K562 (cell line): ENCODE data around the gene FRMD4A. TPM values are rescaled to one million over a fixed set of nuclear protein-coding genes. Genes with fewer than 3 reads are reported as not detected.

Experiments used
- MAFG ChIP-seq: fragments of 450-650 bp; conservative IDR thresholded peaks from 2 replicates; pipeline ENCODE4 v1.6.1; 2016; ENCODE audit warnings: missing genetic modification characterization, missing compliant biosample characterization
- MYBL2 ChIP-seq, 2 experiments: fragments of 450-650 bp in 1 of 2; sonication (generic) in 1 of 2; formaldehyde crosslinking in 1 of 2; IDR thresholded peaks; 2 replicates each; pipeline versions ENCODE4 v1.6.1 to v1.8.1; 2017 to 2022; ENCODE audit warnings: borderline replicate concordance in 1 of 2, inconsistent platforms in 1 of 2, low read depth in 1 of 2, mild to moderate bottlenecking in 1 of 2, missing genetic modification reagents in 1 of 2, moderate library complexity in 1 of 2
- NFIX ChIP-seq: fragments of 250-450 bp; sonication (Bioruptor Pico); IDR thresholded peaks from 2 replicates; pipeline ENCODE4 v1.4.0; 2020; ENCODE audit warnings: low read depth, mild to moderate bottlenecking, moderate library complexity
- POLR2H ChIP-seq: IDR thresholded peaks from 2 replicates; pipeline ENCODE4 v1.6.1; 2016; ENCODE audit warnings: missing genetic modification characterization, low read depth, mild to moderate bottlenecking, control low read depth, missing compliant biosample characterization, moderate library complexity
- STAG1 ChIP-seq: sonication (generic); formaldehyde crosslinking; IDR thresholded peaks from 2 replicates; pipeline ENCODE4 v1.5.0; 2020; ENCODE audit warnings: missing genetic modification reagents, borderline replicate concordance
- polyA plus RNA-seq, 8 experiments: library from polyadenylated mRNA; depleted of rRNA in 4 of 8; stranded (reverse) in 5 of 8; unstranded in 3 of 8; fragments of >200 nt; fragmentation: Nextera tagmentation in 2 of 8; fragmentation: Illumina TruSeq in 1 of 8; extraction: Ambion mirVana in 2 of 8; extraction: Trizol in 1 of 8; gene quantifications; 2 replicates each; pipeline versions ENCODE4 v1.2.1 to v1.2.3, GENCODE V29; 2011 to 2014; ENCODE audit warnings: inconsistent platforms in 1 of 8, missing spikeins in 1 of 8
- total RNA-seq, 7 experiments: library from RNA; depleted of rRNA in 6 of 7; stranded (reverse); fragments of >200 nt in 6 of 7; fragmentation: Illumina TruSeq in 2 of 7; extraction: Trizol in 2 of 7; gene quantifications; 2 replicates each; pipeline versions ENCODE4 v1.2.1 to v1.2.3, GENCODE V29; 2011 to 2021; ENCODE audit warnings: low replicate concordance in 1 of 7
- TF ChIP-seq, protein P1 (sequence below): sonication (generic); formaldehyde crosslinking; IDR thresholded peaks from 2 replicates; pipeline ENCODE4 v1.8.0; 2022; ENCODE audit warnings: missing genetic modification reagents, mild to moderate bottlenecking, borderline replicate concordance
- TF ChIP-seq, protein P2 (sequence below): fragments of 450-650 bp; IDR thresholded peaks from 2 replicates; pipeline ENCODE4 v1.6.1; 2016; ENCODE audit warnings: mild to moderate bottlenecking, moderate library complexity

Gene FRMD4A
- total and polyA plus RNA-seq, 9 of the 15 experiments (the other 6 are each of a cell fraction or from before 2014, with no cell fraction given), result 0.80 to 5.2 (median 3.0) TPM

DNA sequence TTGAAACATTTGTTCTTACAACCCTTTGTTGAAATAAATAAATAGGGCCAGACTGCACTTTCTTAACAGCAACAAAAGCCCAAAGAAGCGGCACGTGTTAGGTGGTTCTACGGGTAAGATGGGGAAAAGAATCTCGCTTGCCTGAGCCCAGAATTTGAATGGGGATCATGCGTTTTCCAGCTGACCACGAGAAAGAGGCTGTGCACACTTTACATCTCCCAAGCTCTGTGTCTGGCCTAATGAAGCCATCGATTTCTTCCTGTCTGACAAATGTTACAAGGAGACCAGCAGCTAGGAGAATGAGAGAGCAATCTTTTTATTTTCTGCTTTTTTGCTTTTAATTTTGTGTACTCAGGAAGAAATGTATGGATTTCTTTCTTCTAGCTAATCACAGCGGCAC, 52.2 kb downstream of the FRMD4A start (continued):
- TF ChIP-seq, protein P1, sequence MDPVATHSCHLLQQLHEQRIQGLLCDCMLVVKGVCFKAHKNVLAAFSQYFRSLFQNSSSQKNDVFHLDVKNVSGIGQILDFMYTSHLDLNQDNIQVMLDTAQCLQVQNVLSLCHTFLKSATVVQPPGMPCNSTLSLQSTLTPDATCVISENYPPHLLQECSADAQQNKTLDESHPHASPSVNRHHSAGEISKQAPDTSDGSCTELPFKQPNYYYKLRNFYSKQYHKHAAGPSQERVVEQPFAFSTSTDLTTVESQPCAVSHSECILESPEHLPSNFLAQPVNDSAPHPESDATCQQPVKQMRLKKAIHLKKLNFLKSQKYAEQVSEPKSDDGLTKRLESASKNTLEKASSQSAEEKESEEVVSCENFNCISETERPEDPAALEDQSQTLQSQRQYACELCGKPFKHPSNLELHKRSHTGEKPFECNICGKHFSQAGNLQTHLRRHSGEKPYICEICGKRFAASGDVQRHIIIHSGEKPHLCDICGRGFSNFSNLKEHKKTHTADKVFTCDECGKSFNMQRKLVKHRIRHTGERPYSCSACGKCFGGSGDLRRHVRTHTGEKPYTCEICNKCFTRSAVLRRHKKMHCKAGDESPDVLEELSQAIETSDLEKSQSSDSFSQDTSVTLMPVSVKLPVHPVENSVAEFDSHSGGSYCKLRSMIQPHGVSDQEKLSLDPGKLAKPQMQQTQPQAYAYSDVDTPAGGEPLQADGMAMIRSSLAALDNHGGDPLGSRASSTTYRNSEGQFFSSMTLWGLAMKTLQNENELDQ (CRISPR knock-in tag), result no peak
- TF ChIP-seq MAFG (tag), result no peak
- TF ChIP-seq, protein P2, sequence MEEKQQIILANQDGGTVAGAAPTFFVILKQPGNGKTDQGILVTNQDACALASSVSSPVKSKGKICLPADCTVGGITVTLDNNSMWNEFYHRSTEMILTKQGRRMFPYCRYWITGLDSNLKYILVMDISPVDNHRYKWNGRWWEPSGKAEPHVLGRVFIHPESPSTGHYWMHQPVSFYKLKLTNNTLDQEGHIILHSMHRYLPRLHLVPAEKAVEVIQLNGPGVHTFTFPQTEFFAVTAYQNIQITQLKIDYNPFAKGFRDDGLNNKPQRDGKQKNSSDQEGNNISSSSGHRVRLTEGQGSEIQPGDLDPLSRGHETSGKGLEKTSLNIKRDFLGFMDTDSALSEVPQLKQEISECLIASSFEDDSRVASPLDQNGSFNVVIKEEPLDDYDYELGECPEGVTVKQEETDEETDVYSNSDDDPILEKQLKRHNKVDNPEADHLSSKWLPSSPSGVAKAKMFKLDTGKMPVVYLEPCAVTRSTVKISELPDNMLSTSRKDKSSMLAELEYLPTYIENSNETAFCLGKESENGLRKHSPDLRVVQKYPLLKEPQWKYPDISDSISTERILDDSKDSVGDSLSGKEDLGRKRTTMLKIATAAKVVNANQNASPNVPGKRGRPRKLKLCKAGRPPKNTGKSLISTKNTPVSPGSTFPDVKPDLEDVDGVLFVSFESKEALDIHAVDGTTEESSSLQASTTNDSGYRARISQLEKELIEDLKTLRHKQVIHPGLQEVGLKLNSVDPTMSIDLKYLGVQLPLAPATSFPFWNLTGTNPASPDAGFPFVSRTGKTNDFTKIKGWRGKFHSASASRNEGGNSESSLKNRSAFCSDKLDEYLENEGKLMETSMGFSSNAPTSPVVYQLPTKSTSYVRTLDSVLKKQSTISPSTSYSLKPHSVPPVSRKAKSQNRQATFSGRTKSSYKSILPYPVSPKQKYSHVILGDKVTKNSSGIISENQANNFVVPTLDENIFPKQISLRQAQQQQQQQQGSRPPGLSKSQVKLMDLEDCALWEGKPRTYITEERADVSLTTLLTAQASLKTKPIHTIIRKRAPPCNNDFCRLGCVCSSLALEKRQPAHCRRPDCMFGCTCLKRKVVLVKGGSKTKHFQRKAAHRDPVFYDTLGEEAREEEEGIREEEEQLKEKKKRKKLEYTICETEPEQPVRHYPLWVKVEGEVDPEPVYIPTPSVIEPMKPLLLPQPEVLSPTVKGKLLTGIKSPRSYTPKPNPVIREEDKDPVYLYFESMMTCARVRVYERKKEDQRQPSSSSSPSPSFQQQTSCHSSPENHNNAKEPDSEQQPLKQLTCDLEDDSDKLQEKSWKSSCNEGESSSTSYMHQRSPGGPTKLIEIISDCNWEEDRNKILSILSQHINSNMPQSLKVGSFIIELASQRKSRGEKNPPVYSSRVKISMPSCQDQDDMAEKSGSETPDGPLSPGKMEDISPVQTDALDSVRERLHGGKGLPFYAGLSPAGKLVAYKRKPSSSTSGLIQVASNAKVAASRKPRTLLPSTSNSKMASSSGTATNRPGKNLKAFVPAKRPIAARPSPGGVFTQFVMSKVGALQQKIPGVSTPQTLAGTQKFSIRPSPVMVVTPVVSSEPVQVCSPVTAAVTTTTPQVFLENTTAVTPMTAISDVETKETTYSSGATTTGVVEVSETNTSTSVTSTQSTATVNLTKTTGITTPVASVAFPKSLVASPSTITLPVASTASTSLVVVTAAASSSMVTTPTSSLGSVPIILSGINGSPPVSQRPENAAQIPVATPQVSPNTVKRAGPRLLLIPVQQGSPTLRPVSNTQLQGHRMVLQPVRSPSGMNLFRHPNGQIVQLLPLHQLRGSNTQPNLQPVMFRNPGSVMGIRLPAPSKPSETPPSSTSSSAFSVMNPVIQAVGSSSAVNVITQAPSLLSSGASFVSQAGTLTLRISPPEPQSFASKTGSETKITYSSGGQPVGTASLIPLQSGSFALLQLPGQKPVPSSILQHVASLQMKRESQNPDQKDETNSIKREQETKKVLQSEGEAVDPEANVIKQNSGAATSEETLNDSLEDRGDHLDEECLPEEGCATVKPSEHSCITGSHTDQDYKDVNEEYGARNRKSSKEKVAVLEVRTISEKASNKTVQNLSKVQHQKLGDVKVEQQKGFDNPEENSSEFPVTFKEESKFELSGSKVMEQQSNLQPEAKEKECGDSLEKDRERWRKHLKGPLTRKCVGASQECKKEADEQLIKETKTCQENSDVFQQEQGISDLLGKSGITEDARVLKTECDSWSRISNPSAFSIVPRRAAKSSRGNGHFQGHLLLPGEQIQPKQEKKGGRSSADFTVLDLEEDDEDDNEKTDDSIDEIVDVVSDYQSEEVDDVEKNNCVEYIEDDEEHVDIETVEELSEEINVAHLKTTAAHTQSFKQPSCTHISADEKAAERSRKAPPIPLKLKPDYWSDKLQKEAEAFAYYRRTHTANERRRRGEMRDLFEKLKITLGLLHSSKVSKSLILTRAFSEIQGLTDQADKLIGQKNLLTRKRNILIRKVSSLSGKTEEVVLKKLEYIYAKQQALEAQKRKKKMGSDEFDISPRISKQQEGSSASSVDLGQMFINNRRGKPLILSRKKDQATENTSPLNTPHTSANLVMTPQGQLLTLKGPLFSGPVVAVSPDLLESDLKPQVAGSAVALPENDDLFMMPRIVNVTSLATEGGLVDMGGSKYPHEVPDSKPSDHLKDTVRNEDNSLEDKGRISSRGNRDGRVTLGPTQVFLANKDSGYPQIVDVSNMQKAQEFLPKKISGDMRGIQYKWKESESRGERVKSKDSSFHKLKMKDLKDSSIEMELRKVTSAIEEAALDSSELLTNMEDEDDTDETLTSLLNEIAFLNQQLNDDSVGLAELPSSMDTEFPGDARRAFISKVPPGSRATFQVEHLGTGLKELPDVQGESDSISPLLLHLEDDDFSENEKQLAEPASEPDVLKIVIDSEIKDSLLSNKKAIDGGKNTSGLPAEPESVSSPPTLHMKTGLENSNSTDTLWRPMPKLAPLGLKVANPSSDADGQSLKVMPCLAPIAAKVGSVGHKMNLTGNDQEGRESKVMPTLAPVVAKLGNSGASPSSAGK, result no peak
- no peak for TF ChIP-seq MYBL2 (IDR thresholded peaks at IDR 0.05; ENCODE audit: low read depth)
- TF ChIP-seq MYBL2 (CRISPR knock-in tag; IDR thresholded peaks at IDR 0.05; ENCODE audit: borderline replicate concordance), result no peak
- TF ChIP-seq NFIX (CRISPR knock-in tag), result no peak
- TF ChIP-seq POLR2H, result no peak
- TF ChIP-seq STAG1 (CRISPR knock-in tag), result no peak
